Activated T-cell treated with anti-CD3 and anti-CD28 coated beads, Interleukin-2, amount 50 U/mL, for 24 hours (primary cell): Measurements from ENCODE around the gene SEC23IP.

Experiments used
- DNase-seq: peaks from one replicate; pipeline ENCODE4 v3.0.0-alpha.2; 2020
- H3K27ac Mint-ChIP-seq: 2 replicates; pipeline ENCODE4 v1.8.0; 2020; ENCODE audit warnings: mild to moderate bottlenecking, mixed read lengths
- H3K27me3 Mint-ChIP-seq: 2 replicates; pipeline ENCODE4 v1.8.0; 2020; ENCODE audit warnings: mixed read lengths
- H3K36me3 Mint-ChIP-seq: 2 replicates; pipeline ENCODE4 v1.8.0; 2020; ENCODE audit warnings: low read depth, mixed read lengths
- H3K4me1 Mint-ChIP-seq: 2 replicates; pipeline ENCODE4 v1.8.0; 2020; ENCODE audit warnings: low read depth, mixed read lengths
- H3K4me3 Mint-ChIP-seq: 2 replicates; pipeline ENCODE4 v1.8.0; 2020; ENCODE audit warnings: mild to moderate bottlenecking, moderate library complexity, mixed read lengths
- H3K9me3 Mint-ChIP-seq: 2 replicates; pipeline ENCODE4 v1.8.0; 2020; ENCODE audit warnings: mixed read lengths

Gene SEC23IP

GRCh38 chr10:119991816-119992215 is 99.3 kb downstream of the SEC23IP start:
- H3K9me3 Mint-ChIP-seq: peaks cover 14% of the 10 kb centered on the region
- no peak for DNase-seq
- no peak overlapping the region for H3K27ac Mint-ChIP-seq
- H3K27me3 Mint-ChIP-seq: peaks cover 25% of the 10 kb centered on the region
- no peaks in the 10 kb centered on the region for H3K36me3 Mint-ChIP-seq
- H3K4me1 Mint-ChIP-seq: no peaks in the 10 kb centered on the region
- no peak overlapping the region for H3K4me3 Mint-ChIP-seq
